Adrenal gland (tissue), 5 donors: ENCODE results near the gene PTPRN2.

Experiments
- CTCF ChIP-seq, 6 experiments: fragments of 450-650 bp in 4 of 6; fragments of 200-600 bp in 2 of 6; sonication (generic) in 1 of 6; IDR thresholded peaks; 1 replicate in 5 of 6; 2 replicates in 1 of 6; pipeline versions ENCODE4 v1.5.1 to v1.8.0; 2016 to 2021; ENCODE audit warnings: antibody characterized with exemption in 6 of 6, mild to moderate bottlenecking in 2 of 6, moderate library complexity in 1 of 6
- POLR2A ChIP-seq, 2 donors: fragments of 450-650 bp; IDR thresholded peaks; one replicate each; pipeline ENCODE4 v1.6.1; 2017; ENCODE audit warnings: antibody characterized with exemption in 2 of 2, mild to moderate bottlenecking in 2 of 2, moderate library complexity in 1 of 2
- donor health status: DM: no; HTN: no; CAD: no.

GRCh38 chr7:157597562-157597961 lies 990.1 kb downstream of the PTPRN2 start:
- TF ChIP-seq CTCF (IDR thresholded peaks at IDR 0.05) = no peak
- no peak for TF ChIP-seq POLR2A (IDR thresholded peaks at IDR 0.05)
